Measurements from ENCODE around the gene LRRC15.

Gene LRRC15

GRCh38 chr3:194365526-194365925 is 4.0 kb downstream of the LRRC15 start:
- FAIRE-seq: no peak
- no peak for DNase-seq (ENCODE audit: insufficient read length, low spot score)
- TF ChIP-seq, protein P1, sequence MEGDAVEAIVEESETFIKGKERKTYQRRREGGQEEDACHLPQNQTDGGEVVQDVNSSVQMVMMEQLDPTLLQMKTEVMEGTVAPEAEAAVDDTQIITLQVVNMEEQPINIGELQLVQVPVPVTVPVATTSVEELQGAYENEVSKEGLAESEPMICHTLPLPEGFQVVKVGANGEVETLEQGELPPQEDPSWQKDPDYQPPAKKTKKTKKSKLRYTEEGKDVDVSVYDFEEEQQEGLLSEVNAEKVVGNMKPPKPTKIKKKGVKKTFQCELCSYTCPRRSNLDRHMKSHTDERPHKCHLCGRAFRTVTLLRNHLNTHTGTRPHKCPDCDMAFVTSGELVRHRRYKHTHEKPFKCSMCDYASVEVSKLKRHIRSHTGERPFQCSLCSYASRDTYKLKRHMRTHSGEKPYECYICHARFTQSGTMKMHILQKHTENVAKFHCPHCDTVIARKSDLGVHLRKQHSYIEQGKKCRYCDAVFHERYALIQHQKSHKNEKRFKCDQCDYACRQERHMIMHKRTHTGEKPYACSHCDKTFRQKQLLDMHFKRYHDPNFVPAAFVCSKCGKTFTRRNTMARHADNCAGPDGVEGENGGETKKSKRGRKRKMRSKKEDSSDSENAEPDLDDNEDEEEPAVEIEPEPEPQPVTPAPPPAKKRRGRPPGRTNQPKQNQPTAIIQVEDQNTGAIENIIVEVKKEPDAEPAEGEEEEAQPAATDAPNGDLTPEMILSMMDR (IDR thresholded peaks at IDR 0.05; ENCODE audit: insufficient read depth, missing control alignments): no peak

DNA sequence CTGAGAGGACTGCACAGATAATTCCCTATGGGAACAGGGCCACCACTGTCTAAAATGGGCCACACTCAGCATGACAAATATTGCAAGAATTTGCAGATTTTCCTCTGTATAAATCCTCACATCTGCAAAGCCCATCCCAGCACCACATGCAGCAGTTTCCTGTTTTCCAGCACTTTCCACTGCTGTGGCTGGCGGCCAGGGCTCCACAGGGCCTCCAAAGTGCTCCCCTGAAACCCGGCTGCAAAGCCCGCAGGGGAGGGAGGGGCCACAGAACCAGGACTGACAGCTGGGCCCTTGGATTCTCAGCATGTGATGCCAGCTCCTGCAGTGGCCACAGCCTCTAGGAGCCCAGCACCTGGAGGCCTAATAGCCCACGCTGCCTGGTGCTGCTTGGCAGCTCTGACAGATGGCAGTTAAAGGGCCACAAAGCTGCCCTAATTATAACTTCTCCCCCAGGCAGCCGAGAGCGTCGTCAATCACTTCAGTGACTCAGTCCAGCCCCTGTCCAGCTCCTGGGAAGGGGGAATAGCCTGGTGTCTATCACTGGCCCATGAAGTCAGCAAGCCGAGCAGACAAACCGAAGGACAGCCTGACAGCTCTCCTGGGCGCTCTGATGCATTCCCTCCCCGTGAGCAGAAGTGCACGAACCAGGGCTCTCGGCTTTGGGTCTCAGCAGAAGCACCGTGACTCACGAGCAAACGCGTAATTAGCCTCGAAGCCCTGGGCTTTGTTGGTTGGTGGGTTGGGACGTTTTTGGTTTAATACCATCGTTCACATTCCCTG is 4.7 kb downstream of the LRRC15 start:
- TF ChIP-seq, protein P1 (IDR thresholded peaks at IDR 0.05; ENCODE audit: insufficient read depth, missing control alignments): no peak
- DNase-seq (ENCODE audit: insufficient read length, low spot score) (no peak), FAIRE-seq (no peak)

DNA sequence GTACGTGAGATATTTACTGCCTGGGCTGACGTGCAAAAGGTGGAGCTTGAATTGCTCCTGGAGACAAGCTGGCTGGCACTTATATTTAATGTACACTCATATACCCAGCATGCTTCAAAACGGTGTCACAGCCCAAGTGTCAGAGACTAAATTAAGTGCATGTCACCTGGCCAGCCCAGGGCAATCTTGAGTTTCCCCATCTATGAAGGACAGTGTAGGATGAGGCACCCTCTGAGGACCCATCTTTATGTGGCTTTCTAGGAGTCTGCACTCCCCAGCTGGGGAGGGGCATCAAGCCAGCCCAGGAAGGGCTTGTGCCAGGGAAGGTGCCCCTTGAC is 5.3 kb downstream of the LRRC15 start:
- DNase-seq (ENCODE audit: insufficient read length, low spot score) (no peak), FAIRE-seq (no peak)
- TF ChIP-seq, protein P1 (IDR thresholded peaks at IDR 0.05; ENCODE audit: insufficient read depth, missing control alignments): no peak

DNA sequence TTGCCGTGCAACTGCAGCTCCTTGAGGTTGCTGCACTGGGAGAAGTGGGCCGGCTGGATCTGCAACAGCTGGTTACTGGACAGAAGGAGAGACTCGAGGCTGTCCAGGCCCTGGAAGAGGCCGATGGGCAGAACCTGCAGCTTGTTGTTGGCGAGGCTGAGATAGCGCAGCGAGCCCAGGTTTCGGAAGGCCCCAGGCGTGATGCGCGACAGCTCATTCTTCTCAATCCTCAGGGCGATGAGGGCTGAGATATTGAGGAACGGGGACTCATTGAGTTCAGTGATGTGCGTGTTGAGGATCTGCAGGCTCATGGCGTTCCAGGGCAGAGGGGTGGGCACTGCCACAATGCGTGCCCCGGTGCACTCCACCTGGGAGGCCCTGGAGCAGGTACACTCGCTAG is 9.0 kb downstream of the LRRC15 start:
- TF ChIP-seq, protein P1 (IDR thresholded peaks at IDR 0.05; ENCODE audit: insufficient read depth, missing control alignments): no peak
- FAIRE-seq (no peak), DNase-seq (ENCODE audit: insufficient read length, low spot score) (no peak)

DNA sequence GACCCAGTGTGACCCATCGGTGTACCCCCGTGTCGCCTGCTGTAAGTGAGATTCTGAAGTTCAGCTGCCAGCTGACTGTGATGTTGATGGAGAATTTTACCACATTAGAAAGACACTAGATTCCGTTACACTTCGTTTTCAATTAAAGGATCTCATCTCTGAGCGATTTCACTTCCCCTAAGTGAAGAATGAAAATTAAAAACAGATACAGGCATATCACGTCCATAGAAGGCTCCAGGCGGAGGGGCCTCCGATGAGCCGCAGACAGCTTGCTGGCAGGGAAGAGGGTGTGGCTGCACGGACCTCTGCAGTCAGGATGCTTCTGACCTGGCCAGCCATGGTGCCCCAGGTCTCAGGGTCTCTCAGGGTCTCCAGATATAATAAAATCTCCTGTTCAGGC is 11.9 kb downstream of the LRRC15 start:
- TF ChIP-seq, protein P1 (IDR thresholded peaks at IDR 0.05; ENCODE audit: insufficient read depth, missing control alignments): no peak
- no peak for DNase-seq (ENCODE audit: insufficient read length, low spot score)
- FAIRE-seq: no peak

DNA sequence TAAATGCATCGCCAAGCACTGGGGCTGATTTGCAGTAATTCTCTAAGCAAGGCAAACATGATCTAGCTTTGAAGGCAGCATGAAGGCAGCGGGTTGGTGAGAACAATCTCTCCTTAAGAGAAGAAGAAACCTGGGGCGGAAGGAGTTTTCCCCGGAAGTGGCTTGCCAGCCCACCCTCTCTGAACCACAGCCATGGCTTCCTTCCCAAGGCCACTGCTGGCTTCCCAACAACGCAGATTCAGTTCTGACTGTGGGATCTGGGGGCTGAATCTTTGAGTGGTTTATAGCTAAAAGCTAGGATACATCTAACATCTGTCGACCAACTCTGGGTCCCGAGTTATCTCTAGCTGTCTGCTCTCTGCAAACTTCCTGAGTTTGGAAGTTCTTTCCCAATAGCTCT is 14.2 kb downstream of the LRRC15 start:
- TF ChIP-seq, protein P1 (IDR thresholded peaks at IDR 0.05; ENCODE audit: insufficient read depth, missing control alignments): no peak
- DNase-seq (ENCODE audit: insufficient read length, low spot score): no peak
- FAIRE-seq: no peak

DNA sequence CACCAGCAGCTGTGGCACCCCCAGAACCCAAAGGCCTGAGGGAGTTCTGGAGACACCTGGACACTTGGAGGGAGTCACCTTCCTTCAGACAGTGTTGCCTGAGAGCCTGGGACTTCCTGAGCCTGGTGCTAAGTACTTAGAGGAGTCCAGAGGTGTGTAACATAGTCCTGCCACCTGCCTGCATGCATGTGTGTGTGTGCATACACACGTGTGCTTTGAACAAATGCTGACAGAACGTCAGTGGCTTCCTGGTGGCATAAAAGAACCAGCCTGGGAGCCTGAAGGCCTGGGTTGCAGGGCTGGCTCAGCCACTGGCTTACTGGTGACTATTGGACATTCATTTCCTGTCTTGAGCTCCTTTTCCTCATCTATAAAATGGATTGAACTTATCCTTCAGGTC is 15.2 kb downstream of the LRRC15 start:
- no peak for DNase-seq (ENCODE audit: insufficient read length, low spot score)
- FAIRE-seq: no peak
- TF ChIP-seq, protein P1 (IDR thresholded peaks at IDR 0.05; ENCODE audit: insufficient read depth, missing control alignments): no peak

Measured in D721Med (cell line).